Osteoblast (primary cell): ENCODE data around the gene RNF167. TPM values are rescaled to one million over a fixed set of nuclear protein-coding genes. Genes with fewer than 3 reads are reported as not detected.
A peak's percentile ranks its signal among the peaks of the same experiment; 100 is the strongest.

Experiments
- DNase-seq: peaks from one replicate; pipeline ENCODE4 v3.0.0; 2011; ENCODE audit warnings: low spot score, mixed read lengths; ENCODE audit not compliant: insufficient read length; ENCODE audit errors: missing footprints
- H2AFZ ChIP-seq: 2 replicates; pipeline ENCODE4 v1.6.0; 2011; ENCODE audit warnings: mild to moderate bottlenecking, low read length
- H3K27ac ChIP-seq: 2 replicates; pipeline ENCODE4 v1.5.1; 2011; ENCODE audit warnings: mild to moderate bottlenecking, low read depth, low read length, moderate library complexity
- H3K27me3 ChIP-seq: 2 replicates; pipeline ENCODE4 v1.6.0; 2012; ENCODE audit warnings: mild to moderate bottlenecking, control low read depth, inconsistent platforms, low read length, moderate library complexity; ENCODE audit not compliant: insufficient read depth
- H3K36me3 ChIP-seq: 2 replicates; pipeline ENCODE4 v1.5.1; 2011; ENCODE audit warnings: mild to moderate bottlenecking, low read length, control low read depth, moderate library complexity; ENCODE audit not compliant: insufficient read depth
- H3K4me1 ChIP-seq: 2 replicates; pipeline ENCODE4 v1.5.1; 2011; ENCODE audit warnings: mild to moderate bottlenecking, low read length, control low read depth, moderate library complexity; ENCODE audit not compliant: insufficient read depth
- H3K4me2 ChIP-seq: 2 replicates; pipeline ENCODE4 v1.6.0; 2011; ENCODE audit warnings: mild to moderate bottlenecking, low read length; ENCODE audit not compliant: insufficient read depth
- H3K4me3 ChIP-seq: fragments of 200-600 bp; sonication (generic); 3 replicates; pipeline ENCODE4 v1.5.1; 2012; ENCODE audit warnings: mild to moderate bottlenecking, low read length, inconsistent platforms; ENCODE audit not compliant: insufficient read depth
- H3K79me2 ChIP-seq: 2 replicates; pipeline ENCODE4 v1.6.0; 2012; ENCODE audit warnings: mild to moderate bottlenecking, low read length, control low read depth, inconsistent platforms; ENCODE audit not compliant: insufficient read depth
- H3K9me3 ChIP-seq: 2 replicates; pipeline ENCODE4 v1.5.1; 2011; ENCODE audit warnings: low read depth, low read length, control low read depth
- H4K20me1 ChIP-seq: 2 replicates; pipeline ENCODE4 v1.6.0; 2012; ENCODE audit warnings: mild to moderate bottlenecking, low read length, control low read depth; ENCODE audit not compliant: insufficient read depth
- small RNA-seq: library from RNA; depleted of rRNA; stranded (forward); fragments of <200 nt; gene quantifications from one replicate; pipeline ENCODE3, GENCODE V24; 2012
- total RNA-seq: library from RNA; depleted of rRNA; stranded (reverse); fragments of >200 nt; gene quantifications from 2 replicates; pipeline ENCODE4 v1.2.3, GENCODE V29; 2012
- TF ChIP-seq, protein P1 (sequence below): IDR thresholded peaks from 2 replicates; pipeline ENCODE4 v1.5.1; 2011; ENCODE audit warnings: mild to moderate bottlenecking, low read depth, low read length, moderate library complexity; ENCODE audit errors: extremely low read depth

The RNF167 gene
- total RNA-seq, 1 donor, result 25.3 TPM

GRCh38 chr17:4986951-4987766, 47.1 kb downstream of the RNF167 start, which contains the start of gene CAMTA2:
Gene CAMTA2, minus strand, starts transcription at chr17:4987675. Its CDS starts 1,453 bp downstream, at chr17:4986222.
- Histone ChIP-seq H2AFZ (peak within 1 kb of the TSS; percentile 92), H3K9me3 (no peaks in the 10 kb centered on the region), H3K27me3 (no peaks in the 10 kb centered on the region), H3K36me3 (peaks cover 10% of the 10 kb centered on the region), H3K27ac (peak within 1 kb of the TSS; percentile 84), H3K4me3 (peak within 1 kb of the TSS; percentile 93), H3K4me1 (peaks cover 17% of the 10 kb centered on the region), H4K20me1 (no peaks in the 10 kb centered on the region), H3K4me2 (peak within 1 kb of the TSS; percentile 98), H3K79me2 (peaks cover 16% of the 10 kb centered on the region)
- peak; percentile 95 for DNase-seq
- TF ChIP-seq, protein P1, sequence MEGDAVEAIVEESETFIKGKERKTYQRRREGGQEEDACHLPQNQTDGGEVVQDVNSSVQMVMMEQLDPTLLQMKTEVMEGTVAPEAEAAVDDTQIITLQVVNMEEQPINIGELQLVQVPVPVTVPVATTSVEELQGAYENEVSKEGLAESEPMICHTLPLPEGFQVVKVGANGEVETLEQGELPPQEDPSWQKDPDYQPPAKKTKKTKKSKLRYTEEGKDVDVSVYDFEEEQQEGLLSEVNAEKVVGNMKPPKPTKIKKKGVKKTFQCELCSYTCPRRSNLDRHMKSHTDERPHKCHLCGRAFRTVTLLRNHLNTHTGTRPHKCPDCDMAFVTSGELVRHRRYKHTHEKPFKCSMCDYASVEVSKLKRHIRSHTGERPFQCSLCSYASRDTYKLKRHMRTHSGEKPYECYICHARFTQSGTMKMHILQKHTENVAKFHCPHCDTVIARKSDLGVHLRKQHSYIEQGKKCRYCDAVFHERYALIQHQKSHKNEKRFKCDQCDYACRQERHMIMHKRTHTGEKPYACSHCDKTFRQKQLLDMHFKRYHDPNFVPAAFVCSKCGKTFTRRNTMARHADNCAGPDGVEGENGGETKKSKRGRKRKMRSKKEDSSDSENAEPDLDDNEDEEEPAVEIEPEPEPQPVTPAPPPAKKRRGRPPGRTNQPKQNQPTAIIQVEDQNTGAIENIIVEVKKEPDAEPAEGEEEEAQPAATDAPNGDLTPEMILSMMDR, result peak; percentile 48

- peak overlapping the region; percentile 98 for H3K4me2 ChIP-seq
- H3K4me3 ChIP-seq, result peak overlapping the region; percentile 93
- no peaks in the 10 kb centered on the region for H4K20me1 ChIP-seq
- peaks cover 16% of the 10 kb centered on the region for H3K79me2 ChIP-seq
- peaks cover 17% of the 10 kb centered on the region for H3K4me1 ChIP-seq
- H2AFZ ChIP-seq, result peak overlapping the region; percentile 92
- peaks cover 4% of the 10 kb centered on the region for H3K36me3 ChIP-seq
- peak overlapping the region; percentile 84 for H3K27ac ChIP-seq
- TF ChIP-seq, protein P1, result no peak
- no peaks in the 10 kb centered on the region for H3K9me3 ChIP-seq
- H3K27me3 ChIP-seq, result no peaks in the 10 kb centered on the region
- peak; percentile 67 for DNase-seq
These were observed 47.9 kb downstream of the RNF167 start for GRCh38 chr17:4987767-4988567.

DNA sequence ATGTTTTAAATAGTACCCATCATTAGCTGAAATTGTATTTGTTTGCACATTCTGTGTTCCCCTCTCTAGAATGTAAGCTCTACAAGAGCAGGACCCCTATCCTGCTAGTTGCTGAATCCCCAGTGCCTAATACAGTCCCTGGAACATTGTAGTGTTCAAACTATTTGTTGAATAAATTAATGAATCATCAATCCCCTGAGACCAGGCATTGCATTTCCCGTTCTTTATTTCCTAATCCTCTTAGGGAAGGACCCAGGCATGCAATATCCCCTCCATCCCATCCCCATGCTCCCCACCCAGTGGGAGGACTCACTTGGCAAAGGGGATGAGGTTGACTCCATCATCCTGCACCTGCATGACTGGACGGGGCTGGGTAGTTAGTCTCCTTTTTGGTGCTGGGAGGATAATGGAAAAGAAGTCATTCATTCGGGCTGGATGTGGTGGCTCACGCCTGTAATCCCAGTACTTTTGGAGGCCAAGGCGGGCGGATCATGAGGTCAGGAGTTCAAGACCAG, 54.1 kb downstream of the RNF167 start:
- H3K4me2 ChIP-seq, result no peak overlapping the region
- H2AFZ ChIP-seq, result no peak overlapping the region
- H3K27me3 ChIP-seq, result no peaks in the 10 kb centered on the region
- peaks cover 7% of the 10 kb centered on the region for H4K20me1 ChIP-seq
- H3K4me3 ChIP-seq, result no peak overlapping the region
- no peaks in the 10 kb centered on the region for H3K9me3 ChIP-seq
- TF ChIP-seq, protein P1, result no peak
- peak; percentile 56 for DNase-seq
- H3K79me2 ChIP-seq, result peaks cover 13% of the 10 kb centered on the region
- no peak overlapping the region for H3K27ac ChIP-seq
- no peaks in the 10 kb centered on the region for H3K36me3 ChIP-seq
- H3K4me1 ChIP-seq, result peaks cover 12% of the 10 kb centered on the region

Small RNAs within 50 kb of the gene (small RNA-seq; reads per million reads assigned to genes)
- gene MIR6864 (not detected), gene MIR6865 (not detected)

Other genes starting within 250 kb of the RNF167 start
- gene PELP1, start 236.1 kb upstream of the RNF167 start, total RNA-seq, result 18.6 and 19.9 TPM in 2 replicates
- 6.2 and 8.7 TPM in 2 replicates for gene ARRB2, start 229.6 kb upstream of the RNF167 start, total RNA-seq
- 11.2 and 13.0 TPM in 2 replicates for gene MED11, start 208.8 kb upstream of the RNF167 start, total RNA-seq
- gene ZMYND15, start 200.4 kb upstream of the RNF167 start, total RNA-seq, result 0.59 and 1.4 TPM in 2 replicates
- gene CXCL16, start 200.3 kb upstream of the RNF167 start, total RNA-seq, result 5.9 and 11.2 TPM in 2 replicates
- not detected in 2 replicates for gene TM4SF5, start 168.4 kb upstream of the RNF167 start, total RNA-seq
- gene VMO1, start 153.9 kb upstream of the RNF167 start, total RNA-seq, result 0.29 TPM in 1 of 2 replicates, not detected in the other
- gene GLTPD2, start 151.3 kb upstream of the RNF167 start, total RNA-seq, result not detected in 2 replicates
- gene PSMB6, start 144.1 kb upstream of the RNF167 start, total RNA-seq, result 109 and 113 TPM in 2 replicates
- 18.9 and 19.9 TPM in 2 replicates for gene PLD2, start 133.1 kb upstream of the RNF167 start, total RNA-seq
- gene MINK1, start 106.9 kb upstream of the RNF167 start, total RNA-seq, result 34.4 and 35.9 TPM in 2 replicates
- gene C17orf107, start 40.7 kb upstream of the RNF167 start, total RNA-seq, result 4.0 and 5.3 TPM in 2 replicates
- 1.4 and 1.8 TPM in 2 replicates for gene CHRNE, start 37.2 kb upstream of the RNF167 start, total RNA-seq
- gene GP1BA, start 8.0 kb upstream of the RNF167 start, total RNA-seq, result not detected in 2 replicates
- gene SLC25A11, start 222 bp upstream of the RNF167 start, total RNA-seq, result 43.6 and 47.4 TPM in 2 replicates
- gene PFN1, start 8.3 kb downstream of the RNF167 start, total RNA-seq, result 347 and 425 TPM in 2 replicates
- 2.9 TPM in 2 replicates for gene ENO3, start 10.9 kb downstream of the RNF167 start, total RNA-seq
- 34.0 and 39.8 TPM in 2 replicates for gene SPAG7, start 27.5 kb downstream of the RNF167 start, total RNA-seq
- 14.7 and 19.2 TPM in 2 replicates for gene CAMTA2, start 47.4 kb downstream of the RNF167 start, total RNA-seq
- gene INCA1, start 57.3 kb downstream of the RNF167 start, total RNA-seq, result 0.29 and 0.36 TPM in 2 replicates
- 54.6 and 54.8 TPM in 2 replicates for gene KIF1C, start 57.7 kb downstream of the RNF167 start, total RNA-seq
- not detected in 2 replicates for gene SLC52A1, start 95.2 kb downstream of the RNF167 start, total RNA-seq
- gene ZFP3, start 138.2 kb downstream of the RNF167 start, total RNA-seq, result 3.5 and 3.6 TPM in 2 replicates
- 8.0 and 8.3 TPM in 2 replicates for gene ZNF232, start 171.6 kb downstream of the RNF167 start, total RNA-seq
- not detected in 2 replicates for gene USP6, start 175.8 kb downstream of the RNF167 start, total RNA-seq